Keratinocyte (primary cell): Measurements from ENCODE around the gene OPRD1.

Experiments used
- EZH2 ChIP-seq: IDR thresholded peaks from one replicate; pipeline ENCODE4 v1.6.1; 2012; ENCODE audit warnings: inconsistent platforms, mild to moderate bottlenecking, low read length, moderate library complexity
- TF ChIP-seq, protein P1 (sequence below), 3 experiments: IDR thresholded peaks in 1 of 3; conservative IDR thresholded peaks in 1 of 3; optimal IDR thresholded peaks in 1 of 3; 2 replicates in 2 of 3; 3 replicates in 1 of 3; pipeline versions ENCODE3 to v1.5.1; 2011; ENCODE audit warnings: low read length in 3 of 3, mild to moderate bottlenecking in 3 of 3, moderate library complexity in 2 of 3, control low read depth in 1 of 3, inconsistent platforms in 1 of 3; ENCODE audit not compliant: insufficient read depth in 2 of 3; ENCODE audit errors: extremely low read depth in 1 of 3

DNA sequence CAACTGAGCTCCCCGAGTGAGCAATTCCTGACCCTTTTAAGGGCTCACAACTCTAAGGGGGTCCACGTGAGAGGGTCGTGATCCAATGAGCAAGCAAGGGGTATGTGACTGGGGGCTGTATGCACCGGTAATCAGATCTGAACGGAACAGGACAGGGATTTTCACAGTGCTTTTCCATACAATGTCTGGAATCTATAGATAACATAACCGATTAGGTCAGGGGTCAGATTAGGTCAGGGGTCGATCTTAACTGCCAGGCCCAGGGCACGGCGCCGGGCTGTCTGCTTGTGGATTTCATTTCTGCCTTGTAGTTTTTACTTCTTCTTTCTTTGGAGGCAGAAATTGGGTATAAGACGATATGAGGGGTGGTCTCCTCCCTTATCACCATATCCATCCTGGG lies 30.7 kb upstream of the OPRD1 start:
- TF ChIP-seq, protein P1, sequence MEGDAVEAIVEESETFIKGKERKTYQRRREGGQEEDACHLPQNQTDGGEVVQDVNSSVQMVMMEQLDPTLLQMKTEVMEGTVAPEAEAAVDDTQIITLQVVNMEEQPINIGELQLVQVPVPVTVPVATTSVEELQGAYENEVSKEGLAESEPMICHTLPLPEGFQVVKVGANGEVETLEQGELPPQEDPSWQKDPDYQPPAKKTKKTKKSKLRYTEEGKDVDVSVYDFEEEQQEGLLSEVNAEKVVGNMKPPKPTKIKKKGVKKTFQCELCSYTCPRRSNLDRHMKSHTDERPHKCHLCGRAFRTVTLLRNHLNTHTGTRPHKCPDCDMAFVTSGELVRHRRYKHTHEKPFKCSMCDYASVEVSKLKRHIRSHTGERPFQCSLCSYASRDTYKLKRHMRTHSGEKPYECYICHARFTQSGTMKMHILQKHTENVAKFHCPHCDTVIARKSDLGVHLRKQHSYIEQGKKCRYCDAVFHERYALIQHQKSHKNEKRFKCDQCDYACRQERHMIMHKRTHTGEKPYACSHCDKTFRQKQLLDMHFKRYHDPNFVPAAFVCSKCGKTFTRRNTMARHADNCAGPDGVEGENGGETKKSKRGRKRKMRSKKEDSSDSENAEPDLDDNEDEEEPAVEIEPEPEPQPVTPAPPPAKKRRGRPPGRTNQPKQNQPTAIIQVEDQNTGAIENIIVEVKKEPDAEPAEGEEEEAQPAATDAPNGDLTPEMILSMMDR (optimal IDR thresholded peaks at IDR 0.05 in 1 of 3, IDR thresholded peaks at IDR 0.05 in 1 of 3, conservative IDR thresholded peaks at IDR 0.05 in 1 of 3; ENCODE audit: extremely low read depth in 1 of 3, insufficient read depth in 2 of 3, low read length in 3 of 3) = no peak
- no peak for TF ChIP-seq EZH2
